GM19351 (cell line): ENCODE measurements around the gene TUBG1.

Experiments used
- ATAC-seq: cut with Tn5 transposase; IDR thresholded peaks from one replicate; pipeline ENCODE4 v1.9.1; 2021; ENCODE audit warnings: mild to moderate bottlenecking, moderate library complexity; ENCODE audit not compliant: unreplicated experiment

The TUBG1 gene

GRCh38 chr17:42609182-42609813 is at the start of gene TUBG1, which contains the start of gene RETREG3:
TSS of gene TUBG1 (plus strand) at chr17:42609683. CDS start at chr17:42609738, 55 bp downstream.
TSS of gene RETREG3 (minus strand) at chr17:42609374. CDS start at chr17:42609324, 50 bp downstream.
- ATAC-seq = peak; percentile 91

GRCh38 chr17:42560246-42560645 is 49.2 kb upstream of the TUBG1 start:
- no peak for ATAC-seq

GRCh38 chr17:42561897-42562387 is 47.5 kb upstream of the TUBG1 start, which contains the start of gene COASY:
TSS of gene COASY (plus strand) at chr17:42562148. CDS start at chr17:42562623, 475 bp downstream.
- peak; percentile 59 for ATAC-seq

- no peak for ATAC-seq
These were observed 46.9 kb upstream of the TUBG1 start for GRCh38 chr17:42562388-42563142.

- no peak for ATAC-seq
These were observed 46.4 kb upstream of the TUBG1 start for GRCh38 chr17:42563143-42563509.

GRCh38 chr17:42563543-42563942 is 45.9 kb upstream of the TUBG1 start:
- no peak for ATAC-seq

- no peak for ATAC-seq
These were observed 45.5 kb upstream of the TUBG1 start for GRCh38 chr17:42563950-42564349.

- no peak for ATAC-seq
These were observed 44.5 kb upstream of the TUBG1 start for GRCh38 chr17:42564815-42565522.

GRCh38 chr17:42565523-42566214 is 43.8 kb upstream of the TUBG1 start:
- ATAC-seq = no peak

- no peak for ATAC-seq
These were observed 43.1 kb upstream of the TUBG1 start for GRCh38 chr17:42566215-42566882.

- ATAC-seq = peak; percentile 59
These were observed 42.5 kb upstream of the TUBG1 start, which contains the start of gene MLX for GRCh38 chr17:42566883-42567573. TSS of gene MLX (plus strand) at chr17:42567100. CDS start at chr17:42567125, 25 bp downstream.

- ATAC-seq = no peak
These were observed 41.0 kb upstream of the TUBG1 start for GRCh38 chr17:42568341-42569111.

- ATAC-seq = no peak
These were observed 37.9 kb upstream of the TUBG1 start for GRCh38 chr17:42571435-42572225.

- ATAC-seq = no peak
These were observed 36.4 kb upstream of the TUBG1 start for GRCh38 chr17:42573095-42573494.

- no peak for ATAC-seq
These were observed 35.0 kb upstream of the TUBG1 start for GRCh38 chr17:42574463-42574862.

- no peak for ATAC-seq
These were observed 32.3 kb upstream of the TUBG1 start for GRCh38 chr17:42577140-42577531.

- peak; percentile 75 for ATAC-seq
These were observed 31.8 kb upstream of the TUBG1 start, which contains the start of gene PSMC3IP for GRCh38 chr17:42577532-42578281. TSS of gene PSMC3IP (minus strand) at chr17:42577729. CDS start at chr17:42577686, 43 bp downstream.
